ENCODE measurements around the gene FCRL3.

FCRL3 gene

DNA sequence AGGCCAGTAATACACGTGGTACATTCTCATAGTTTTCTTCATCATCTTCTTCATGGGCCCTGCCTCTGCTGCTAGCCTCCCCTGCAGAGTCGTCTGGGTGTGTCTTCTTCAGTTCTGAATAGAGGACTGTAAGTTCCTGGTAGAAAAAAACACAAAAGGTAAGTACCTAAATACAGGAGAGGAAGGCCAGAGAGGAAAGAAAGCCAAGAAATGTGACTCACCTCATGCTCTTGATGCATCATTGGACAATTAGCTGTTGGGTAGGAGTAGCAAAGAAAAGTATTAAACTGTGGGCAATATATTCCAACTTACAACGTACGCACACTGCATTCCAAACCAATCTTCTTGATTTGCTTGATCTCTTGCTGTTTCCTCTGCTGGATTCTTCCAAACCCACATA is 21.8 kb downstream of the FCRL3 start:
- TF ChIP-seq, protein P1, sequence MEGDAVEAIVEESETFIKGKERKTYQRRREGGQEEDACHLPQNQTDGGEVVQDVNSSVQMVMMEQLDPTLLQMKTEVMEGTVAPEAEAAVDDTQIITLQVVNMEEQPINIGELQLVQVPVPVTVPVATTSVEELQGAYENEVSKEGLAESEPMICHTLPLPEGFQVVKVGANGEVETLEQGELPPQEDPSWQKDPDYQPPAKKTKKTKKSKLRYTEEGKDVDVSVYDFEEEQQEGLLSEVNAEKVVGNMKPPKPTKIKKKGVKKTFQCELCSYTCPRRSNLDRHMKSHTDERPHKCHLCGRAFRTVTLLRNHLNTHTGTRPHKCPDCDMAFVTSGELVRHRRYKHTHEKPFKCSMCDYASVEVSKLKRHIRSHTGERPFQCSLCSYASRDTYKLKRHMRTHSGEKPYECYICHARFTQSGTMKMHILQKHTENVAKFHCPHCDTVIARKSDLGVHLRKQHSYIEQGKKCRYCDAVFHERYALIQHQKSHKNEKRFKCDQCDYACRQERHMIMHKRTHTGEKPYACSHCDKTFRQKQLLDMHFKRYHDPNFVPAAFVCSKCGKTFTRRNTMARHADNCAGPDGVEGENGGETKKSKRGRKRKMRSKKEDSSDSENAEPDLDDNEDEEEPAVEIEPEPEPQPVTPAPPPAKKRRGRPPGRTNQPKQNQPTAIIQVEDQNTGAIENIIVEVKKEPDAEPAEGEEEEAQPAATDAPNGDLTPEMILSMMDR (IDR thresholded peaks at IDR 0.05) = no peak
- no peaks in the 10 kb centered on the region for H3K36me3 ChIP-seq
- H3K27ac ChIP-seq = no peak overlapping the region
- no peaks in the 10 kb centered on the region for H3K27me3 ChIP-seq
- no peaks in the 10 kb centered on the region for H3K4me1 ChIP-seq
- DNase-seq = no peak
- no peak overlapping the region for H3K4me3 ChIP-seq
- no peaks in the 10 kb centered on the region for H3K9me3 ChIP-seq
- intact Hi-C loops (cut with DNase I; ENCODE audit: low total_unique reads) = no loop called here

DNA sequence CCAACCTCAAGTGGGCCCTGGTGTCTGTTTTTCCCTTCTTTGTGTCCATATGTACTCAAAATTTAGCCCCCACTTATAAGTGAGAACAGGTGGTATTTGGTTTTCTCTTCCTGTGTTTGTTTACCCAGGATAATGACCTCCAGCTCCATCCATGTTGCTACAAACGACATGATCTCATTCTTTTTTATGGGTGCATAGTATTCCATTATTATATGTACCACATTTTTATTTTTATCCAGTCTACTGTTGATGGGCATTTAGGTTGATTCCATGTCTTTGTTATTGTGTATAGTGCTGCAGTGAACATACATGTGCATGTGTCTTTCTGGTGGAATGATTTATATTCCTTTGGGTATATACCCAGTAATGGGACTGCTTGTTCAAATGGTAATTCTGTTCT is 27.6 kb downstream of the FCRL3 start:
- Histone ChIP-seq H3K4me1 (no peaks in the 10 kb centered on the region), H3K27me3 (no peaks in the 10 kb centered on the region), H3K4me3 (no peak overlapping the region), H3K9me3 (peaks cover 0 to 16% (median 10%) of the 10 kb centered on the region in 3 donors), H3K27ac (no peak overlapping the region), H3K36me3 (no peaks in the 10 kb centered on the region)
- TF ChIP-seq, protein P1 (IDR thresholded peaks at IDR 0.05) = no peak
- DNase-seq = no peak
- intact Hi-C loops (cut with DNase I; ENCODE audit: low total_unique reads) = no loop called here

DNA sequence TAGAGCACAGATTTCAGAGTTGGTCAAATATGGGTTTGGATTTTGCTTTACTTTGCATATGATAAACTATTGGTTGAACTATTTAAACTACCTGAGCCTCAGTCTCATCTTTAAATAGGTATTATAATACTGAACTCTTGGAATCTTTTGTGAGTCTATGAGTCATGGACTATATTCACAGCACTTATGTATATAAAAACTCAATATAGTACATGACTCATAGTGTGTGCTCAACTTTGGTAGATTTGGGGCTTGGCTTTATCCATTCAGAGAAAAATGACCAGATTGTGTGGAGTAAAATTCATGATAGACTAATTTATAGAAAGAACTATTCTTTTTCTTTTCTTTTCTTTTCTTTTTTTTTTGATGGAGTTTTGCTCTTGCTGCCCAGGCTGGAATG is 28.7 kb downstream of the FCRL3 start:
- DNase-seq = no peak
- Histone ChIP-seq H3K36me3 (no peaks in the 10 kb centered on the region), H3K27me3 (no peaks in the 10 kb centered on the region), H3K27ac (no peak overlapping the region), H3K9me3 (peaks cover 0 to 16% (median 10%) of the 10 kb centered on the region in 3 donors), H3K4me3 (no peak overlapping the region), H3K4me1 (no peaks in the 10 kb centered on the region)
- intact Hi-C loops (cut with DNase I; ENCODE audit: low total_unique reads) = no loop called here
- TF ChIP-seq, protein P1 (IDR thresholded peaks at IDR 0.05) = no peak

DNA sequence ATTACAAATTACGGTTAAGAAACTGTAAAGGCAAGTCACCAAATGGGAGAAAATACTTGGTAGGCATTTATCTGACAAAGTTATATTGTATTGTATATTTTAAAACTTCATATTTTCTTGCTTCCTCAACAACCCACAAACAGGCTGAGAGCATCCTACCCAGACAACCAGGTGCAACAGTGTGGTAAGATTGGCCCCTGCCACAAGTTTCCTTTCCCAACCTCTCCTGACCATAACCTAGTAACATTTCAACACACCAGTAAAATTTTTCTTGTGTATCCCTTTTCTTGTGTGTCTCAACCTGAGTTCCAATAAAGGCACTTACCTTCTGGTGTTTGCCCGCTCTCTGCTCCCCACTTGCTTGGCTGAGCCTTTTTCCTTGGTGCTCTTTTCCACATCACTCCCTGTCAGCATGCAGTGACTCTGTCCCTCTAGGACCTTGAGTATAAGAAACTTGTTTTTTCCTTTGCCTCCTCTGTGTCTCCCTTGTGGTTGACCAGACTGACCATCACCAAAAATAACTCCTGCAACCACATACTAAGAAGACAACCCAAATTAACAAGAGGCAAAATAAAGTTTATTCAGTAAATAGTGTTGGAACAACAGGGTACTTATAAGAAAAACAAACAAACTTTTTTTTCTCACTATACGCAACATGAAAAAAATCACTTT is 40.9 kb downstream of the FCRL3 start:
- DNase-seq = no peak
- Histone ChIP-seq H3K27me3 (no peaks in the 10 kb centered on the region), H3K36me3 (no peaks in the 10 kb centered on the region), H3K9me3 (no peaks in the 10 kb centered on the region), H3K4me1 (no peaks in the 10 kb centered on the region), H3K27ac (no peak overlapping the region), H3K4me3 (no peak overlapping the region)
- TF ChIP-seq, protein P1 (IDR thresholded peaks at IDR 0.05) = no peak
- intact Hi-C loops (cut with DNase I; ENCODE audit: low total_unique reads) = no loop called here

DNA sequence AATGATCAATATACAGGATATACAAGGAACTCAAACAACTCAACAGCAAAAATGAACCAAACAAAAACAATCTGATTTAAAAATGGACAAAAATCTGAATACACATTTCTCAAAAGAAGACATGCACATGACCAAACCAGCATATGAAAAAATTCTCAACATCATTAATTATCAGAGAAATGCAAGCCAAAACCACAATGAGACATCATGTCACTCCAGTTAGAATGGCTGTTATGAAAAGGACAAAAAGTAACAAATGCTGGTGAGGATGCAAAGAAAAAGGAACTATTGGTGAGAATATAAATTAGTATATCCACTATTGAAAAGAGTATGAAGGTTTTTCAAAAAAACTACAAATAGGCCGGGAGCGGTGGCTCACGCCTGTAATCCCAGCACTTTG is 42.0 kb downstream of the FCRL3 start:
- intact Hi-C loops (cut with DNase I; ENCODE audit: low total_unique reads) = no loop called here
- DNase-seq = no peak
- Histone ChIP-seq H3K4me1 (no peaks in the 10 kb centered on the region), H3K4me3 (no peak overlapping the region), H3K9me3 (no peaks in the 10 kb centered on the region), H3K27ac (no peak overlapping the region), H3K36me3 (no peaks in the 10 kb centered on the region), H3K27me3 (no peaks in the 10 kb centered on the region)
- TF ChIP-seq, protein P1 (IDR thresholded peaks at IDR 0.05) = no peak

DNA sequence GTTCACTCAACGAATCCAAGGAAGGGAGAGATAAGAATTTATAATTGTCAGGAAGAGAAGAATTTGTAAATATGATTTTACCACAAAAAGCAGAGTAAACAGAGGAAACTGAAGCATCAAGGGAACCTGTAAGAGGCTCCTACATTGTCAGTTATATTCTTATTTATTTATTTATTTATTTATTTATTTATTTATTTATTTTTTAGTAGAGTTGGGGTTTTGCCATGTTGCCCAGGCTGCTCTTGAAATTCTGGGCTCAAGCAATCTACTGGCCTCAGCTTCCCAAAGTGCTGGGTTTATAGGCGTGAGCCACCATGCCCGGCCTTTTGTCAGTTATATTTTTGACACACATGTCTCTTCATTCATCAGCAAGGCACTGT is 47.1 kb downstream of the FCRL3 start:
- intact Hi-C loops (cut with DNase I; ENCODE audit: low total_unique reads) = no loop called here
- no peaks in the 10 kb centered on the region for H3K4me1 ChIP-seq
- no peaks in the 10 kb centered on the region for H3K36me3 ChIP-seq
- DNase-seq = no peak
- no peaks in the 10 kb centered on the region for H3K27me3 ChIP-seq
- TF ChIP-seq, protein P1 (IDR thresholded peaks at IDR 0.05) = no peak
- H3K4me3 ChIP-seq = no peak overlapping the region
- no peak overlapping the region for H3K27ac ChIP-seq
- H3K9me3 ChIP-seq = no peaks in the 10 kb centered on the region

Measured in tibial artery (tissue), 4 donors.